ENCODE measurements around the gene FOXP2. TPM values are rescaled to one million over a fixed set of nuclear protein-coding genes. Genes with fewer than 3 reads are reported as not detected.
"Not testable (repeated sequence)": the region's sequence is repeated elsewhere in the genome, so short reads cannot be mapped to it uniquely, and the experiment has no call there.

The FOXP2 gene
- total and polyA plus RNA-seq, 2 donors: 0.14 to 0.19 TPM

DNA sequence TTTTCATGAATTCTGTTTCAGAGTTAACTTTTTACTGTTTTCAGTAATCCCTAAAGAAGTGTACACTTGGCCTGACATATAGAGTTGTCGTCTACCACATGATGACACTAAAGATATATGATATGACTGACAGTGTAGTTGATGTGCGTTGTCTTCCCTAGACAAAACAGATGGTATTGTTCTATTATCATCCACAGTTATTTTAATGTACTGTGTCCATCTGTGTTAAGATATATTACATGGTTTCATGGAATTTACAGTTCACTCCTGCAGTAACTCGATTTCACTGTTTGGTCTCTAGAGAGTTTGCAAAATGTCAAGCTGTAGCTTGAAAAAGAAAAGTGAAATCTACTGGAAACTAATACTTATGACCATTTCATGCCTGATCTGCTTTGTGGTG, 18.1 kb downstream of the FOXP2 start:
- DNase-seq (ENCODE audit: low read depth in 6 of 9, low spot score in 9 of 9): no peak
- H3K27ac ChIP-seq (ENCODE audit: low read depth in 1 of 2, low read length in 1 of 2): no peak overlapping the region
- H3K27me3 ChIP-seq (ENCODE audit: control insufficient read depth in 2 of 2, insufficient read depth in 1 of 2, low read length in 1 of 2): no peaks in the 10 kb centered on the region
- 90% methylated on average over 3 of the region's 3 CpGs for WGBS
- no peaks in the 10 kb centered on the region for H3K4me1 ChIP-seq (ENCODE audit: control insufficient read depth in 2 of 2, insufficient read depth in 2 of 2, low read length in 2 of 2)
- H3K36me3 ChIP-seq (ENCODE audit: control insufficient read depth in 2 of 2, insufficient read depth in 2 of 2, low read length in 1 of 2): no peaks in the 10 kb centered on the region
- H3K4me3 ChIP-seq (ENCODE audit: low read length in 2 of 2): no peak overlapping the region
- H3K9me3 ChIP-seq (ENCODE audit: control insufficient read depth in 2 of 2, insufficient read depth in 1 of 2, low read length in 1 of 2): no peaks in the 10 kb centered on the region

DNA sequence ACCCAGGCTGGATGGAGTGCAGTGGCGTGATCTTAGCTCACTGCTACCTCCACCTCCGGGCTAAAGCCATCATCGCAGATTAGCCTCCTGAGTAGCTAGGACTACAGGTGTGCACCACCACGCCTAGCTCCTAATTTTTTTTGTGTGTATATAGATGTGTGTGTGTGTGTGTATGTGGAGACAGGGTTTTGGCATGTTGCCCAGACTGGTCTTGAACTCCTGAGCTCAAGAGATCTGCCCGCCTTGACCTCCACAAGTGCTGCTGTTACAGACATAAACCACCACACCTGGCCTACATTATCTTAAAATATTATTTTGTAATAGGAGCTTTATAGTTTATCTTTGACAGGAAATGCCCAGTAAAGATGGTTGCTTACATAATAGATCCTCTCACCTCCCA, 25.0 kb downstream of the FOXP2 start:
- WGBS: 94% methylated on average over 5 of the region's 5 CpGs
- Histone ChIP-seq H3K4me1 (ENCODE audit: control insufficient read depth in 2 of 2, insufficient read depth in 2 of 2, low read length in 2 of 2) (no peaks in the 10 kb centered on the region), H3K27ac (ENCODE audit: low read depth in 1 of 2, low read length in 1 of 2) (no peak overlapping the region), H3K27me3 (ENCODE audit: control insufficient read depth in 2 of 2, insufficient read depth in 1 of 2, low read length in 1 of 2) (no peaks in the 10 kb centered on the region), H3K9me3 (ENCODE audit: control insufficient read depth in 2 of 2, insufficient read depth in 1 of 2, low read length in 1 of 2) (no peaks in the 10 kb centered on the region), H3K36me3 (ENCODE audit: control insufficient read depth in 2 of 2, insufficient read depth in 2 of 2, low read length in 1 of 2) (no peaks in the 10 kb centered on the region), H3K4me3 (ENCODE audit: low read length in 2 of 2) (no peak overlapping the region)
- no peak for DNase-seq (ENCODE audit: low read depth in 6 of 9, low spot score in 9 of 9)

DNA sequence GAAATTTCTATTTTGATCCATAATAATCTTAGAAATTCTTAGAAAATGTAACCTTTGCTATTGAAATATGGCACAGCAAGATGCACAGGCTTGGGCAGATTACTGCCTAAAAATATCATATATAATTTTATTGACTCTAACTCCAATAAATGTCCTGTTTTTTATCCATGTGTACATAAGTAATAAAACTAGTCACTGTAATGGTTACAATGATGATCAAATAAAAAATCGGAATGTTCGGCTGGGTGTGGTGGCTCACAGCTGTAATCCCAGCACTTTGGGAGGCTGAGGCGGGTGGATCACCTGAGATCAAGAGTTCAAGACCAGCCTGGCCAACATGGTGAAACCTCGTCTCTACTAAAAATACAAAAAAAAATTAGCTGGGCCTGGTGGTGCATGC, 26.3 kb downstream of the FOXP2 start:
- not testable (repeated sequence) for DNase-seq (ENCODE audit: low read depth in 6 of 9, low spot score in 9 of 9); H3K9me3 ChIP-seq (ENCODE audit: control insufficient read depth in 2 of 2, insufficient read depth in 1 of 2, low read length in 1 of 2); H3K36me3 ChIP-seq (ENCODE audit: control insufficient read depth in 2 of 2, insufficient read depth in 2 of 2, low read length in 1 of 2); H3K4me3 ChIP-seq (ENCODE audit: low read length in 2 of 2); H3K27me3 ChIP-seq (ENCODE audit: control insufficient read depth in 2 of 2, insufficient read depth in 1 of 2, low read length in 1 of 2); H3K4me1 ChIP-seq (ENCODE audit: control insufficient read depth in 2 of 2, insufficient read depth in 2 of 2, low read length in 2 of 2); H3K27ac ChIP-seq (ENCODE audit: low read depth in 1 of 2, low read length in 1 of 2)
- WGBS: 95% methylated on average over 4 of the region's 4 CpGs

DNA sequence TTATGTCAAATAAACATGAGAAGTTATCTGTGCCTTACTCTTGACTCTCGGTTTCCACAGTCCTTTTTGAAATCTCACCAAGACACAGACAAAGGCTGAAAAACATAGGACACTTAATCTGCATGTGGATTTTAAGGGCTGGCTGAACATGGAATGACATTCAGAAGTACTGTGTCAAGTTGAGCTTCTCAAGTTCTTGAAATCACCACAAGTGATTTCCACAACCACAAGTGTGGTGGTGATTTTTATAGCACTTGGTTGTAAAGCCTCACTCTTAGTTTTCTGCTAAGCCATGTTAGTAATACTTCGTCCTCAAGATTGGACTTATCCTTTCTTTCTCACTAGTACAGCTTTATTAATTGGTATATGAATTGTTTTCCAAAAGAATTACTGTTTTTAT, 29.6 kb downstream of the FOXP2 start:
- DNase-seq (ENCODE audit: low read depth in 6 of 9, low spot score in 9 of 9): no peak
- WGBS: 89% methylated on average over 2 of the region's 2 CpGs
- H3K4me3 ChIP-seq (ENCODE audit: low read length in 2 of 2): no peak overlapping the region
- no peaks in the 10 kb centered on the region for H3K27me3 ChIP-seq (ENCODE audit: control insufficient read depth in 2 of 2, insufficient read depth in 1 of 2, low read length in 1 of 2)
- no peaks in the 10 kb centered on the region for H3K9me3 ChIP-seq (ENCODE audit: control insufficient read depth in 2 of 2, insufficient read depth in 1 of 2, low read length in 1 of 2)
- no peaks in the 10 kb centered on the region for H3K4me1 ChIP-seq (ENCODE audit: control insufficient read depth in 2 of 2, insufficient read depth in 2 of 2, low read length in 2 of 2)
- H3K27ac ChIP-seq (ENCODE audit: low read depth in 1 of 2, low read length in 1 of 2): no peak overlapping the region
- no peaks in the 10 kb centered on the region for H3K36me3 ChIP-seq (ENCODE audit: control insufficient read depth in 2 of 2, insufficient read depth in 2 of 2, low read length in 1 of 2)

DNA sequence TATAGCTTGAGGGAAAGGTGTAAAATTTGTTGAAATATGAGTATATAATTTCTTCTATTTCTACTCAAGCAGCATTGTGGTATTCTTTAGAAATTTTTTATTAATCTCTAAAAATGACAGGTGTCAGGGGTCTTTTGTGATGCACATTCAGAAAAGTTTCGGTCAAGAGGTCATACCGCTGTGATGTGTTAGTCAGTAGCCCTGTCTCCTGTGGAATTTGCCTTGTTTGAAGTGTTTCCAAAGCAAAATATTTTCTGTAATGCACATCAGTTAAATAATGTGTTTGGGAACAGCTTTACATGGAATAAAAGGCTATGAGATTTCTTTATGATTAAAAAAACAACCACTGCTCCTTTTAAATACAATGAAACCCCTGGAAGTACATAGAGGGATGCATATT, 35.8 kb downstream of the FOXP2 start:
- Histone ChIP-seq H3K27me3 (ENCODE audit: control insufficient read depth in 2 of 2, insufficient read depth in 1 of 2, low read length in 1 of 2) (no peaks in the 10 kb centered on the region), H3K4me1 (ENCODE audit: control insufficient read depth in 2 of 2, insufficient read depth in 2 of 2, low read length in 2 of 2) (no peaks in the 10 kb centered on the region), H3K4me3 (ENCODE audit: low read length in 2 of 2) (no peak overlapping the region), H3K27ac (ENCODE audit: low read depth in 1 of 2, low read length in 1 of 2) (no peak overlapping the region), H3K36me3 (ENCODE audit: control insufficient read depth in 2 of 2, insufficient read depth in 2 of 2, low read length in 1 of 2) (no peaks in the 10 kb centered on the region), H3K9me3 (ENCODE audit: control insufficient read depth in 2 of 2, insufficient read depth in 1 of 2, low read length in 1 of 2) (no peaks in the 10 kb centered on the region)
- WGBS: 94% methylated on average over 2 of the region's 2 CpGs
- no peak for DNase-seq (ENCODE audit: low read depth in 6 of 9, low spot score in 9 of 9)

DNA sequence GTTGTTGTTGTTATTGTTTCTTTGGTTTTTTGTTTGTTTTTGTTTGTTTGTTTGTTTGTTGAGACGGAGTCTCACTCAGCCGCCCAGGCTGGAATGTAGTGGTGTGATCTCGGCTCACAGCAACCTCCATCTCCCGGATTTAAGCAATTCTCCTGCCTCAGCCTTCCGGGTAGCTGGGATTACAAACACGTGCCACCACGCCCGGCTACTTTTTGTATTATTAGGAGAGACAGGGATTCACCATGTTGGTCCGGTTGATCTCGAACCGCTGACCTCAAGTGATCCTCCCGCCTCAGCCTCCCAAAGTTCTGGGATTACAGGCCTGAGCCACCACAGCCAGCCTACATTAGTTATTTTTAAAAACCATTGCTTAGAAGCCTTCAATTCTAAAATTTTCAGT, 45.0 kb downstream of the FOXP2 start:
- Histone ChIP-seq H3K36me3 (ENCODE audit: control insufficient read depth in 2 of 2, insufficient read depth in 2 of 2, low read length in 1 of 2) (no peaks in the 10 kb centered on the region), H3K27me3 (ENCODE audit: control insufficient read depth in 2 of 2, insufficient read depth in 1 of 2, low read length in 1 of 2) (no peaks in the 10 kb centered on the region), H3K4me3 (ENCODE audit: low read length in 2 of 2) (no peak overlapping the region), H3K9me3 (ENCODE audit: control insufficient read depth in 2 of 2, insufficient read depth in 1 of 2, low read length in 1 of 2) (no peaks in the 10 kb centered on the region), H3K4me1 (ENCODE audit: control insufficient read depth in 2 of 2, insufficient read depth in 2 of 2, low read length in 2 of 2) (no peaks in the 10 kb centered on the region), H3K27ac (ENCODE audit: low read depth in 1 of 2, low read length in 1 of 2) (no peak overlapping the region)
- DNase-seq (ENCODE audit: low read depth in 6 of 9, low spot score in 9 of 9): no peak
- WGBS: 96% methylated on average over 12 of the region's 12 CpGs

DNA sequence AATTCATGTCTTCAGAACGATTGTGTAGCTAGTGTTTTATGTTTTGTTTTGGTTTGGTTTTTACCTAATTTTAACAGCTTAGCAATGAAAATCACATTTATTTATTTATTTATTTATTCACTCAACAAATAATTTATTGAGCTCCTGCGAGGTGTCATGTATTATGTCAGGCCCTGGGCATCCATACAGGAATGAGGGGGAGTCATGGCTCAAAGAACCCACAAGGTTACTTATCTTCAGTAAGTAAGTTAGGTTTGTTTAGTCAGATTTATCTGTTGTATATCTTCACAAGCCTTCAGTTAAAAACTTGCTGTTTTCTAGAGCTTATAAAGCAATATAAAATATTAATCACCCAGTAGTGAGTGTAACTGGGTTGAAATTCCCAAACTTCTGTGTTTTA, 45.4 kb downstream of the FOXP2 start:
- Histone ChIP-seq H3K4me1 (ENCODE audit: control insufficient read depth in 2 of 2, insufficient read depth in 2 of 2, low read length in 2 of 2) (no peaks in the 10 kb centered on the region), H3K27ac (ENCODE audit: low read depth in 1 of 2, low read length in 1 of 2) (no peak overlapping the region), H3K36me3 (ENCODE audit: control insufficient read depth in 2 of 2, insufficient read depth in 2 of 2, low read length in 1 of 2) (no peaks in the 10 kb centered on the region), H3K9me3 (ENCODE audit: control insufficient read depth in 2 of 2, insufficient read depth in 1 of 2, low read length in 1 of 2) (no peaks in the 10 kb centered on the region), H3K27me3 (ENCODE audit: control insufficient read depth in 2 of 2, insufficient read depth in 1 of 2, low read length in 1 of 2) (no peaks in the 10 kb centered on the region), H3K4me3 (ENCODE audit: low read length in 2 of 2) (no peak overlapping the region)
- DNase-seq (ENCODE audit: low read depth in 6 of 9, low spot score in 9 of 9): no peak
- 92% methylated on average over 2 of the region's 2 CpGs for WGBS

DNA sequence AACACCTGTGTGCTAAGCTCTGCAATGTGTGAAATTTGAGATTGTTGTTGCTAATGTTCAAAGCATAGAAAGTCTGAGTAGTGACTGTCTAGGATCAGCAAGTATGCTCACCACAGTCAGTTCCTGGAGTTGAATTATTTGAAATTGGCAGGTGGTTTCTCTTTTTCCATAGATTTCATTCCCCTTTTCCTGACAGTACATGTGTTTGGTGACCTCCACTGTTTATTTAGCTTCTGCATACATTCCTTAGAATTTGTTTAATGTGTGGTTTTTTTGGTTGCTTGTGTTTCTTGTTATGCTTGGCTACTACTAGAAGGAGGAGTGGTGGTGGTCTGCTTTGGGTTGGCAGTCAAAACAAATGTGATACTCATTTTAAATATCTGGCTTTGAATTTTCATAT, 52.3 kb downstream of the FOXP2 start:
- no peak overlapping the region for H3K4me3 ChIP-seq (ENCODE audit: low read length in 2 of 2)
- no peak overlapping the region for H3K27ac ChIP-seq (ENCODE audit: low read depth in 1 of 2, low read length in 1 of 2)
- no peaks in the 10 kb centered on the region for H3K36me3 ChIP-seq (ENCODE audit: control insufficient read depth in 2 of 2, insufficient read depth in 2 of 2, low read length in 1 of 2)
- H3K27me3 ChIP-seq (ENCODE audit: control insufficient read depth in 2 of 2, insufficient read depth in 1 of 2, low read length in 1 of 2): no peaks in the 10 kb centered on the region
- no peaks in the 10 kb centered on the region for H3K9me3 ChIP-seq (ENCODE audit: control insufficient read depth in 2 of 2, insufficient read depth in 1 of 2, low read length in 1 of 2)
- DNase-seq (ENCODE audit: low read depth in 6 of 9, low spot score in 9 of 9): no peak
- H3K4me1 ChIP-seq (ENCODE audit: control insufficient read depth in 2 of 2, insufficient read depth in 2 of 2, low read length in 2 of 2): no peaks in the 10 kb centered on the region

DNA sequence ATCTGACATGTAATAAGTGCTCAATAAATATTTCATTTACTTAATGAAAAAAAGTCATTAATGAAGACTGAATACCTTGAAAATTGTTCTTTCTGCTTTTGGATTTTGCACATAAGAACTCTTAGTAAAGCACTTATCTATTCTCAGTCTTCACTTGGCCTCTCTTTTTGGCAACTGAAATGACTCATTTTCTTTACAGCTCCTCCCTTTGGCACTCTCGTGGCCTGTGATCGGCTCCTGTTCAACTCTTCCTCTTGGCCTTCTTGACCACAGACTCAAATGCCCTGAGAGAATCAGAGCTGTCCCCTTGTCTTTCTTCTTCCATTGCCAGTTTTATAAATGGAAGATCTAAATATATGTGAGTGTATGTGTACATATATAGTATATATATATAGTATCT, 54.2 kb downstream of the FOXP2 start:
- H3K27ac ChIP-seq (ENCODE audit: low read depth in 1 of 2, low read length in 1 of 2): no peak overlapping the region
- no peak overlapping the region for H3K4me3 ChIP-seq (ENCODE audit: low read length in 2 of 2)
- no peaks in the 10 kb centered on the region for H3K4me1 ChIP-seq (ENCODE audit: control insufficient read depth in 2 of 2, insufficient read depth in 2 of 2, low read length in 2 of 2)
- no peaks in the 10 kb centered on the region for H3K27me3 ChIP-seq (ENCODE audit: control insufficient read depth in 2 of 2, insufficient read depth in 1 of 2, low read length in 1 of 2)
- H3K9me3 ChIP-seq (ENCODE audit: control insufficient read depth in 2 of 2, insufficient read depth in 1 of 2, low read length in 1 of 2): no peaks in the 10 kb centered on the region
- no peak for DNase-seq (ENCODE audit: low read depth in 6 of 9, low spot score in 9 of 9)
- no peaks in the 10 kb centered on the region for H3K36me3 ChIP-seq (ENCODE audit: control insufficient read depth in 2 of 2, insufficient read depth in 2 of 2, low read length in 1 of 2)
- WGBS: 92% methylated on average over 2 of the region's 2 CpGs

DNA sequence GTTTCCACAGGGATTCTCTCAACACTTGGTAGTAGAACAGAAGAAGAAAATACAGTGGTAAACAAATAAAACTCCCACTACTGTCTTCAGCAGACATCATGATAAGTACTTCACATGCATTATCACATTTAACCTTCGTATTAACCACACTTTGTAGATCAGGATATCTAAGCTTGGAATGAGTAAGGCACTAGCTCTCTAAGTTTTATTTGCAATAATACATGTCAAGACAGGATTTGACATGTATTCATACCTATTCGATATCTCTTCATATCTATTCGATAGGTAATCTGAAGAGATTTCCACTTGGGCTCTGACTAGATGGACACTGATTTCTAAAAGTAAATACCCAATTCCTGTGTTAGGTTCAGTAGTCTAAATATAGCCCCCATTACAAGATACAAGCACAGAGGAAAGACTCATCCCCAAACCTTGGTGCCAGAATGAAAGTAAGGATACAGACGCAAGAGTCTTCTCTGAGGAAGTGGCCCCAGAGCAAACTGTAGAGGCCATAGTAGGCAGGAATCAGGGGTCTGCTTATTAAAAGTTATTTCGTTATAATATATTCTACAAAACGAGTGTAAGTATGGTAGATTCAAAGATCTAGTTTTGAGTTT, 58.4 kb downstream of the FOXP2 start:
- H3K27me3 ChIP-seq (ENCODE audit: control insufficient read depth in 2 of 2, insufficient read depth in 1 of 2, low read length in 1 of 2): no peaks in the 10 kb centered on the region
- H3K4me3 ChIP-seq (ENCODE audit: low read length in 2 of 2): no peak overlapping the region
- 94% methylated on average over 6 of the region's 6 CpGs for WGBS
- H3K27ac ChIP-seq (ENCODE audit: low read depth in 1 of 2, low read length in 1 of 2): no peak overlapping the region
- no peaks in the 10 kb centered on the region for H3K9me3 ChIP-seq (ENCODE audit: control insufficient read depth in 2 of 2, insufficient read depth in 1 of 2, low read length in 1 of 2)
- DNase-seq (ENCODE audit: low read depth in 6 of 9, low spot score in 9 of 9): no peak
- no peaks in the 10 kb centered on the region for H3K36me3 ChIP-seq (ENCODE audit: control insufficient read depth in 2 of 2, insufficient read depth in 2 of 2, low read length in 1 of 2)
- H3K4me1 ChIP-seq (ENCODE audit: control insufficient read depth in 2 of 2, insufficient read depth in 2 of 2, low read length in 2 of 2): no peaks in the 10 kb centered on the region
